Neuronal stem cell (in vitro differentiated cells): ENCODE data around the gene ITFG1.

Source experiments
- DNase-seq: peaks from one replicate; pipeline ENCODE4 v3.0.0-alpha.2; 2013; ENCODE audit warnings: low spot score
- H2AFZ ChIP-seq: one replicate; pipeline ENCODE4 v1.6.1; 2013; ENCODE audit warnings: mild to moderate bottlenecking, low read length, inconsistent platforms
- H2AK5ac ChIP-seq: 2 replicates; pipeline ENCODE4 v1.6.1; 2013; ENCODE audit warnings: low read depth, mild to moderate bottlenecking, inconsistent platforms, low read length, moderate library complexity, mixed read lengths
- H2BK120ac ChIP-seq: 2 replicates; pipeline ENCODE4 v1.6.1; 2013; ENCODE audit warnings: low read depth, mild to moderate bottlenecking, inconsistent platforms, low read length, moderate library complexity, mixed read lengths
- H2BK12ac ChIP-seq: one replicate; pipeline ENCODE4 v1.6.1; 2013; ENCODE audit warnings: low read length, inconsistent platforms
- H2BK15ac ChIP-seq: 2 replicates; pipeline ENCODE4 v1.6.1; 2013; ENCODE audit warnings: mild to moderate bottlenecking, low read length, inconsistent platforms, mixed read lengths
- H2BK5ac ChIP-seq: one replicate; pipeline ENCODE4 v1.6.1; 2013; ENCODE audit warnings: inconsistent platforms, mild to moderate bottlenecking, low read length, moderate library complexity
- H3K14ac ChIP-seq: one replicate; pipeline ENCODE4 v1.6.1; 2013; ENCODE audit warnings: low read length, inconsistent platforms
- H3K18ac ChIP-seq: 2 replicates; pipeline ENCODE4 v1.6.1; 2013; ENCODE audit warnings: low read length, inconsistent platforms
- H3K23ac ChIP-seq: 2 replicates; pipeline ENCODE4 v1.6.1; 2013; ENCODE audit warnings: low read depth, mild to moderate bottlenecking, mixed read lengths, low read length, inconsistent platforms; ENCODE audit not compliant: poor library complexity
- H3K27ac ChIP-seq: replicated peaks from 3 replicates; pipeline ENCODE4 v1.5.1; 2013; ENCODE audit warnings: low read length, inconsistent platforms
- H3K27me3 ChIP-seq, 3 experiments: 2 replicates each; pipeline ENCODE4 v1.6.1; 2013; ENCODE audit warnings: low read length in 3 of 3, mild to moderate bottlenecking in 2 of 3, inconsistent platforms in 1 of 3, low read depth in 1 of 3, mixed read lengths in 1 of 3, moderate library complexity in 1 of 3; ENCODE audit not compliant: control insufficient read depth in 3 of 3, insufficient read depth in 3 of 3
- H3K36me3 ChIP-seq, 2 donors: replicated peaks in 1 of 2; 2 replicates each; pipeline ENCODE4 v1.6.1; 2013; ENCODE audit warnings: low read length in 2 of 2; ENCODE audit not compliant: control insufficient read depth in 2 of 2, insufficient read depth in 2 of 2
- H3K4ac ChIP-seq: 2 replicates; pipeline ENCODE4 v1.6.1; 2013; ENCODE audit warnings: inconsistent platforms, mild to moderate bottlenecking, low read length, moderate library complexity
- H3K4me1 ChIP-seq, 2 donors: 1 replicate in 1 of 2; 2 replicates in 1 of 2; pipeline ENCODE4 v1.6.1; 2013; ENCODE audit warnings: low read length in 2 of 2, low read depth in 1 of 2; ENCODE audit not compliant: control insufficient read depth in 2 of 2, insufficient read depth in 1 of 2
- H3K4me2 ChIP-seq: one replicate; pipeline ENCODE4 v1.6.1; 2013; ENCODE audit warnings: mild to moderate bottlenecking, low read length, inconsistent platforms; ENCODE audit not compliant: insufficient read depth, poor library complexity, severe bottlenecking
- H3K4me3 ChIP-seq, 2 donors: 2 replicates each; pipeline ENCODE4 v1.5.1; 2013; ENCODE audit warnings: low read length in 2 of 2, mild to moderate bottlenecking in 2 of 2, inconsistent platforms in 1 of 2, moderate library complexity in 1 of 2
- H3K79me1 ChIP-seq: one replicate; pipeline ENCODE4 v1.6.1; 2013; ENCODE audit warnings: low read depth, mild to moderate bottlenecking, inconsistent platforms, low read length, moderate library complexity
- H3K9ac ChIP-seq: one replicate; pipeline ENCODE4 v1.6.1; 2013; ENCODE audit warnings: mild to moderate bottlenecking, low read depth, low read length, inconsistent platforms; ENCODE audit not compliant: poor library complexity
- H3K9me3 ChIP-seq, 2 donors: replicated peaks in 1 of 2; 2 replicates each; pipeline versions ENCODE3 to v1.6.1; 2013; ENCODE audit warnings: low read length in 2 of 2, mild to moderate bottlenecking in 2 of 2, inconsistent platforms in 1 of 2, low read depth in 1 of 2, mixed read lengths in 1 of 2, moderate library complexity in 1 of 2; ENCODE audit not compliant: control insufficient read depth in 2 of 2, insufficient read depth in 1 of 2
- H4K8ac ChIP-seq: one replicate; pipeline ENCODE4 v1.6.1; 2013; ENCODE audit warnings: low read depth, mild to moderate bottlenecking, inconsistent platforms, low read length, moderate library complexity
- H4K91ac ChIP-seq: one replicate; pipeline ENCODE4 v1.6.1; 2013; ENCODE audit warnings: low read length, low read depth, mild to moderate bottlenecking, inconsistent platforms; ENCODE audit not compliant: poor library complexity
- WGBS, 2 donors: extraction: QIAGEN DNeasy Blood & Tissue Kit; methylation state at CpG; one replicate each; pipeline ENCODE4 v1.1.7; 2013; ENCODE audit warnings: missing lambda C conversion rate in 2 of 2, mixed read lengths in 1 of 2; ENCODE audit not compliant: insufficient read length in 2 of 2, insufficient replicate concordance in 1 of 2; ENCODE audit errors: extremely low coverage in 2 of 2; 5-methylcytosine and 5-hydroxymethylcytosine counted together

The ITFG1 gene

GRCh38 chr16:47503936-47504335, 43.1 kb upstream of the ITFG1 start:
- no peaks in the 10 kb centered on the region for H3K27me3 ChIP-seq
- no peak overlapping the region for H2AFZ ChIP-seq
- H3K9me3 ChIP-seq = no peaks in the 10 kb centered on the region
- no peak overlapping the region for H2BK12ac ChIP-seq
- H2BK120ac ChIP-seq = no peak overlapping the region
- no peak overlapping the region for H2BK15ac ChIP-seq
- no peak overlapping the region for H3K4ac ChIP-seq
- H3K79me1 ChIP-seq = no peaks in the 10 kb centered on the region
- H3K18ac ChIP-seq = no peak overlapping the region
- H3K4me1 ChIP-seq = no peaks in the 10 kb centered on the region
- no peak overlapping the region for H3K27ac ChIP-seq
- DNase-seq = no peak
- peaks cover 7 to 67% of the 10 kb centered on the region in 2 donors for H3K36me3 ChIP-seq
- H3K4me3 ChIP-seq = no peak overlapping the region
- no peak overlapping the region for H3K4me2 ChIP-seq
- no peak overlapping the region for H2BK5ac ChIP-seq
- no peak overlapping the region for H2AK5ac ChIP-seq
- H4K91ac ChIP-seq = no peak overlapping the region
- no peak overlapping the region for H3K14ac ChIP-seq
- no peak overlapping the region for H3K23ac ChIP-seq
- WGBS, 2 donors = no CpG with 5 or more reads among the region's 1 CpG
- no peak overlapping the region for H3K9ac ChIP-seq
- H4K8ac ChIP-seq = no peak overlapping the region

- Histone ChIP-seq H3K4ac (no peak overlapping the region), H4K91ac (no peak overlapping the region), H3K9ac (no peak overlapping the region), H2BK15ac (no peak overlapping the region), H4K8ac (no peak overlapping the region), H2AFZ (no peak overlapping the region), H3K23ac (no peak overlapping the region), H3K4me3 (no peak overlapping the region), H2BK5ac (no peak overlapping the region), H3K27ac (no peak overlapping the region), H3K4me1 (no peaks in the 10 kb centered on the region), H2BK120ac (no peak overlapping the region), H3K4me2 (no peak overlapping the region), H3K79me1 (no peaks in the 10 kb centered on the region), H3K18ac (no peak overlapping the region), H3K36me3 (peaks cover 7 to 66% of the 10 kb centered on the region in 2 donors), H3K9me3 (no peaks in the 10 kb centered on the region), H3K27me3 (no peaks in the 10 kb centered on the region), H2BK12ac (no peak overlapping the region), H2AK5ac (no peak overlapping the region), H3K14ac (no peak overlapping the region)
- WGBS, 2 donors = no CpG with 5 or more reads among the region's 9 CpGs
- no peak for DNase-seq
Observed at GRCh38 chr16:47499700-47500264, 38.9 kb upstream of the ITFG1 start.

GRCh38 chr16:47499080-47499699, 38.3 kb upstream of the ITFG1 start:
- Histone ChIP-seq H3K4me1 (no peaks in the 10 kb centered on the region), H3K9ac (no peak overlapping the region), H3K18ac (no peak overlapping the region), H2AFZ (no peak overlapping the region), H2BK12ac (no peak overlapping the region), H4K91ac (no peak overlapping the region), H3K14ac (no peak overlapping the region), H3K9me3 (no peaks in the 10 kb centered on the region), H2BK15ac (no peak overlapping the region), H3K27me3 (no peaks in the 10 kb centered on the region), H3K4me2 (no peak overlapping the region), H2BK120ac (no peak overlapping the region), H3K4me3 (no peak overlapping the region), H4K8ac (no peak overlapping the region), H3K27ac (no peak overlapping the region), H2BK5ac (no peak overlapping the region), H3K4ac (no peak overlapping the region), H3K23ac (no peak overlapping the region), H3K36me3 (peaks cover 7 to 60% of the 10 kb centered on the region in 2 donors), H2AK5ac (no peak overlapping the region), H3K79me1 (no peaks in the 10 kb centered on the region)
- no peak for DNase-seq
- WGBS, 2 donors = no CpG with 5 or more reads among the region's 2 CpGs

GRCh38 chr16:47493381-47494337, 32.8 kb upstream of the ITFG1 start:
- H3K9ac ChIP-seq = no peak overlapping the region
- H2BK12ac ChIP-seq = no peak overlapping the region
- peaks cover 0 to 4% of the 10 kb centered on the region in 2 donors for H3K4me1 ChIP-seq
- no peak overlapping the region for H2BK15ac ChIP-seq
- H3K14ac ChIP-seq = no peak overlapping the region
- no peak overlapping the region for H2BK5ac ChIP-seq
- no peak overlapping the region for H3K27ac ChIP-seq
- H3K9me3 ChIP-seq = peaks cover 4 to 30% of the 10 kb centered on the region in 2 donors
- DNase-seq = no peak
- H3K27me3 ChIP-seq = no peaks in the 10 kb centered on the region
- H3K23ac ChIP-seq = no peak overlapping the region
- no peak overlapping the region for H4K8ac ChIP-seq
- no peak overlapping the region for H4K91ac ChIP-seq
- H2BK120ac ChIP-seq = no peak overlapping the region
- H3K4me2 ChIP-seq = no peak overlapping the region
- peaks cover 3 to 8% of the 10 kb centered on the region in 2 donors for H3K36me3 ChIP-seq
- no peaks in the 10 kb centered on the region for H3K79me1 ChIP-seq
- no peak overlapping the region for H2AFZ ChIP-seq
- no peak overlapping the region for H2AK5ac ChIP-seq
- WGBS, 2 donors = no CpG with 5 or more reads among the region's 9 CpGs
- no peak overlapping the region for H3K18ac ChIP-seq
- no peak overlapping the region for H3K4ac ChIP-seq
- H3K4me3 ChIP-seq = no peak overlapping the region
